HG03108 (cell line): ENCODE results near the gene TEX2.
"Not testable (repeated sequence)": the region's sequence is repeated elsewhere in the genome, so short reads cannot be mapped to it uniquely, and the experiment has no call there.

Source experiments
- ATAC-seq: cut with Tn5 transposase; IDR thresholded peaks from one replicate; pipeline ENCODE4 v1.9.1; 2021; ENCODE audit warnings: moderate library complexity; ENCODE audit not compliant: unreplicated experiment

Gene TEX2

DNA sequence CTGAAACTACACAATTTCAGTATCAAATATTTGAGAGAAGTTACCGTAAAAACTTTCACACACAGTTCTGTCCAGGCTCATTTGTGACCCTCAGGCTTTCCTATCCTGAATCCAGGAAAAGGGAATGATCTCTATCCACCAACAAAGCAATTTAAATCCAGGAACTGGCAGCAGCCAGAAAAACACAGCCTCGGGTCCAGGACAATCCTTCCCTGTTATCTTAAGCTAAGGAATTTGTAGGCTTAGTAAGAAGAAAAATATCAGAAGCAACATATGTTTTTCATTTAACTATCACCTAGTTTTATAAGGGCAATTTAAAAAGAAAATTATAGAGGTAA is 47.1 kb downstream of the TEX2 start:
- no peak for ATAC-seq

GRCh38 chr17:64214950-64215349 is 48.1 kb downstream of the TEX2 start:
- no peak for ATAC-seq

- no peak for ATAC-seq
Measured at GRCh38 chr17:64213995-64214811, 48.9 kb downstream of the TEX2 start.

GRCh38 chr17:64212122-64212521 is 50.9 kb downstream of the TEX2 start:
- ATAC-seq: no peak

DNA sequence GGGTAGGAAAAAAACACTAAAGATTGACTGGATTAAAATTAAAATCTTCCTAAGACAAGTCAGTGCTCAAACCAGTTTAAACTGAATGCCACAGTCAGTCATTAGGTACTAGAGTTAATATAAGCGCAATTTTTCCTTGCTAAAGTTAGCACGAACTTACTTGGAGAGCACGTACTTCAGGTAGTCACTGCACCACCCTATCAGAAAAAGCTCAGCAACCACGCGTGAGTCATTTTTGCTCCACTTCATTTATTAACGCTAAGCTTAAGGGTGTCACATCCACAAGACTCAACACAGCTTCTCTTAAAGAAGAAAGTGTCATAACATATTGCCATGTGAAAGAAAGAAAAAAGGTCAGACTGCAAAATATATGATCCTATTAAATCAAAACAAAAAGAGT is 53.1 kb downstream of the TEX2 start:
- no peak for ATAC-seq

- no peak for ATAC-seq
Measured at GRCh38 chr17:64209356-64209941, 53.6 kb downstream of the TEX2 start.

- not testable (repeated sequence) for ATAC-seq
Measured at GRCh38 chr17:64208656-64209055, 54.4 kb downstream of the TEX2 start.

- no peak for ATAC-seq
Measured at GRCh38 chr17:64205804-64206203, 57.3 kb downstream of the TEX2 start.

DNA sequence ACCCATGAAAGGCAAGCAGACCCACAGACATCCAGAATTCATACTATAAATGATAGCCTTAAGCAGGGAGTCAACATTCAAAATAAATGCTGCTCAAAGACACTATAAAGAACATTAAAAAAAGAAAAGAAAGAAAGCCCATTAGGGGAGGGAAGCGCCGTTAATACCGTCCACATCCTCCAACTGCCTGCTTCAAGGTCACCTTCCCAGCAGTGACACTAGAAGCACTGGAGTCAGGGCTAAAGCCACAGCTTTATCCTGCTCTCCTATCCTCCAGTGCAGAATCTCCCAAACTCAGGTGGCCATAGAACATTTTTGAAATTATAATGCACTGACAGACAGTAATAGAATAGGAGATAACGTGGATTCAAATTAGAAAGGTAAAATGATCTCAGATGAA is 59.4 kb downstream of the TEX2 start:
- no peak for ATAC-seq

GRCh38 chr17:64202683-64203344 is 60.2 kb downstream of the TEX2 start:
- no peak for ATAC-seq

DNA sequence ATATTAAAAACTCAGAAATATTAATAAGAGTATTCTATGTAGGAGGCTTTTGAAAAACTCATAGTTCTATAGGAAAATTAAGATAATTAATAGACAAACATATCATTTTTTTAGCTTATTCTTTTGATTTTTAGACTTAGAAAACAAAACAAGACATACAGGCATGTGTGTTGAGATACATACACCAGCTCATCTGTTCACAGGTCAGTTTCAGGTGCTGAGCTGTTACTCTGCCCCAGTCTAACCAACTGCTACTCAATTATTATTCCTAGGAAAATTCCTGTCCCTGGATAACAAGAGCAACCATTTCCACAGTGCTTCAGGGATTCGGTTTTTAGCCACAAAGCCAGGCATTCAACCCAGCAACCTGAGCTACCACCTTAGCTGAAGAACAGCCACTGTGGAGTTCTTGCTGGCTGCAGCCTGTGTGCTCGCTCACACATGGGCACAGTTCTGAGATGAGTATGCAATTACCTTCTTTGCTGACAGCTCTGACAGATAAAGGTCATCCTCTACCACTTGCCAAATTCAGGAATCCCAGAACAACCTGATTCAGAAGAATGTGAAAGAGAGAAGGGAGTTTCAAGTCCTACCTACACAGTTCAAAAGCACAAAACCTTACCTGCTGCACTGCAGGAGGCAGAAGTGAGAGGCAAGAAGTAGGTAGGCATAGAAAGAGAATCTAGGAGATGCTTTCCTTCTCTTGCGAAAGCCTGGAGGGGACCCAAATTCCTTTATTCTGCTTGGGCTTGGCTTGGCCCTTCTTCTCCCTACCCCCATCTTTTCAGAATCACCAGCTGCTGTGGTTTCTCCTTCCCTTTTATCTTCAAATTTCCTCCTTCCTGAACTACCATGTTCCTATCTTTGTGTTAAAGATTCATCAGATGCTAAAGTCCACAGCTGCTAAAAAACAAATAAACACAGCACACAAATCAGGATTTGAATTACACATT is 62.7 kb downstream of the TEX2 start:
- no peak for ATAC-seq

- no peak for ATAC-seq
Measured at GRCh38 chr17:64198331-64199090, 64.5 kb downstream of the TEX2 start.

DNA sequence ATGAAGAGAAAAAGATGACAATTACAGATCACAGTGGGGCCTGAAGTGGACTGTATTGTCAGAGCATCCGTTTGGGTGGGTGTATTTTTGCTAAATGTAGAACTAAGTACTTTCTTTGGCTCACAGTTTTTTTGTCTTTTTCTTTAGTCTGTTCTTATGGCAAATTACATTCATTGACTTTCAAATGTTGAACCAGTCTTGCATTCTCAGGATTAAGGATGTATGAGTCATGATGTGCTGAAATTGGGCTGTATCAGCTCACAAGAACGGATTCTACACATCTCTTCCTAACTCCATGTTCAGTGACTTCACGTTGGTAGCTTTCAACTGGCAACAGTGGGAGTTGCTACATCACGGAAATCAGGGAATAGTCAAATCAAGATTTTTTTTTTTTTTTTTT is 66.5 kb downstream of the TEX2 start:
- ATAC-seq: no peak

- ATAC-seq: no peak
Measured at GRCh38 chr17:64193561-64193960, 69.5 kb downstream of the TEX2 start.

DNA sequence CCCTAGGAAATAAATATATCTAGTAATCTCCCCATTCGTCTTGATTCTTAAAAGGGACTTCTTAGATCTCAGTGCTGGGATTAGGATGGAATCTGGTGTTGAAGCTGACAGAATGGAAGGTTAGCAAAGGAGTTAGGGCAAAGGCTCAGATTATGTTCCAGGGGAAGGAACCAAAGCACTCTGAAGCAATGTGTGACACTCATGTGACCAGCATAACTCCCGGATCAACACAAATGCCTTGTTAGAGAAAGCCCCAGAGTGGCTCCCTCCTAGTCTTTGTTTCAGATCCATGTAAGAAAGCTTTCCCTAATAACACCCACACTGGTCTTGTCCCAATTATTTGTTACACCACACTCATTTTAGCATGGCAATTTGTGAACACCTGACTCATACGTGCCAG is 70.5 kb downstream of the TEX2 start:
- ATAC-seq: no peak

DNA sequence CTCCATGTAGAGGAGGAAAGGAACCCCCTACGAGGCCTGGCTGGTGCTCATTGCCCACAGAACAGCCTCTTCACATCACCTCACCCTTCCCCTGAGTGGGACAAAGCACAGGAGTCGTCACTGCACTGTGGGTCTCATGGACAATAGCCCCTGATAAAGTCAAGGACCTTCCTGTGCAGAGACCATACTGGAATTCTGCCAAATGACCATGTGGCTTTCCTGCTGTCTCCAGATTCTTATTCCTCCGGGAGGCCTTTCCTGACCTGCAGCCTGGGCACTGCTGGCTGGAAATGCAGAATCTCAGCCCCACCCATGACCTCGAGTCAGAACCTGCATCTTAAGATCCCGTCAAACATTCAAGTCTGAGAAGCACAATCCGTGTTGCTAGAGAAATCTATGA is 72.6 kb downstream of the TEX2 start:
- no peak for ATAC-seq

DNA sequence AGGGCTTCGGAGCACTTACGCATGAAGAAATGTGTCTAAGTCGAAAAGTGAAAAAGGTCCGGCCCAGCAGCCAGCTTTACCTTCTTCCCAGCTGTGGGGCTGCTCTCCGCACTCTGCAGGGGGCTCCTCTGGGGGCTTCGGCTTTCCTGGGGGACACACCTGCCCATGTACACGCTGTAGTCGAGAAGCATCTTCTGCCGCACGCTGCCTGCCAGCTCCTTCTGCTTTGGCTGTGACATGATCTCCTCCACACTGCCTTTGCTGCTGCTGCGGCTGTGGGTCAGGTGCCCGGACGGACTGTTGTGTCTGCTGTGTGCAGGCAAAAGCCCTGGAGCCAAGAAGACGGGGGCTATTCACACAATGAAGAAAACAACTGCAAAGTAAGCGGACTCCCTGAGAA is 75.0 kb downstream of the TEX2 start:
- no peak for ATAC-seq

GRCh38 chr17:64187093-64187895 is 75.8 kb downstream of the TEX2 start:
- ATAC-seq: no peak

DNA sequence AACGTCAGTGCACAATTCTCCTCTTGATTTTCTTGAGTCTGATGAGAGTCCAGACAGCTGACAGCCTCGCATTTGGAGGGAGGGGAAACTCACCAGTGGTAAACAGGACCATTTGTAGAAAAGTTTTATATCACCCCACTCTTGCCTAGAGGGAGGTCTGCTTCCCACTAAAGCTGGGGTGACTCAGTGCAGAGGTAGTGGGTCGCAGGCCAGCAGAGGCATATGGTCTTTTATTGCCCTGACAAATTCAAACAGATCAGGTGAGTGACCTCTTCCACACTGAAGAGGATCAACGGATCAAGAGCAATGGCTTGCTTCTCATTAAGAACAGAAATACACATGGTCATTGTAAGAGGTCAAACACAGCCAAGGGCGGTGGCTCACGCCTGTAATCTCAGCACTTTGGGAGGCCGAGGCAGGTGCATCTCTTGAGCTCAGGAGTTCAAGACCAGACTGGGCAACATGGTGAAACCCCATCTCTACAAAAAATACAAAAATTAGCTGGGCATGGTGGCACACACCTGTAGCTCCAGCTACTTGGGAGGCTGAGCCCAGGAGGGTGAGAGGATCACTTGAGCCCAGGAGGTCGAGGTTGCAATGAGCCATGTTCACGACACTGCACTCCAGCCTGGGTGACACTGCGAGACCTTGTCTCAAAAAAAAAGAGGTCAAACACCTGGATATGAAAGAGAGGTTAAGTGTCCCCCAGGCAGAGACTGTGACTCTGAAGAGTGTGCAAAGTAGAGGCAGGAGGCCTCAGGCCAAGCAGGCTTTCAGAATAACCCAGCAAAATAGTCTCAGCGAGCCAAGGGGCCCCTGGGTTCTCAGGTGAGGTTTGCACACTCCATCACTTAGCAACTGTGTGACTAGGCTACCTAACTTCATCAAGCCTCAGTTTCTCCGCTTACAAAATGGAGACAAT is 76.6 kb downstream of the TEX2 start:
- ATAC-seq: no peak
